DMS 273 treated with DMSO at 0.1 percent for 48 hours (cell line): Measurements from ENCODE around the gene ALG14.
"Not testable (repeated sequence)": the region's sequence is repeated elsewhere in the genome, so short reads cannot be mapped to it uniquely, and the experiment has no call there.

ENCODE experiments used
- DNase-seq: peaks from one replicate; lab custom pipeline; 2025; lab: John Stamatoyannopoulos, UW

The ALG14 gene

GRCh38 chr1:94953746-94954145 is 119.0 kb downstream of the ALG14 start:
- no peak for DNase-seq

- DNase-seq, result no peak
Observed at GRCh38 chr1:94953107-94953506, 119.6 kb downstream of the ALG14 start.

GRCh38 chr1:94952539-94952938 is 120.2 kb downstream of the ALG14 start:
- no peak for DNase-seq

GRCh38 chr1:94951509-94952208 is 121.1 kb downstream of the ALG14 start:
- no peak for DNase-seq

- no peak for DNase-seq
Observed at GRCh38 chr1:94951046-94951445, 121.7 kb downstream of the ALG14 start.

- DNase-seq, result peak; percentile 45
Observed at GRCh38 chr1:94949681-94950661, 122.8 kb downstream of the ALG14 start.

- no peak for DNase-seq
Observed at GRCh38 chr1:94947437-94947836, 125.3 kb downstream of the ALG14 start.

GRCh38 chr1:94946886-94947285 is 125.9 kb downstream of the ALG14 start:
- no peak for DNase-seq

GRCh38 chr1:94942171-94943128 is 130.3 kb downstream of the ALG14 start:
- DNase-seq, result no peak

- not testable (repeated sequence) for DNase-seq
Observed at GRCh38 chr1:94941480-94941879, 131.3 kb downstream of the ALG14 start.

GRCh38 chr1:94940738-94941137 is 132.0 kb downstream of the ALG14 start:
- no peak for DNase-seq

- no peak for DNase-seq
Observed at GRCh38 chr1:94937820-94938219, 134.9 kb downstream of the ALG14 start.

- no peak for DNase-seq
Observed at GRCh38 chr1:94936861-94937620, 135.7 kb downstream of the ALG14 start.

- no peak for DNase-seq
Observed at GRCh38 chr1:94935476-94935875, 137.3 kb downstream of the ALG14 start.

- DNase-seq, result no peak
Observed at GRCh38 chr1:94935034-94935433, 137.7 kb downstream of the ALG14 start.

- no peak for DNase-seq
Observed at GRCh38 chr1:94934551-94934950, 138.2 kb downstream of the ALG14 start.

- no peak for DNase-seq
Observed at GRCh38 chr1:94931254-94931841, 141.4 kb downstream of the ALG14 start.

- DNase-seq, result no peak
Observed at GRCh38 chr1:94929351-94930217, 143.2 kb downstream of the ALG14 start.

GRCh38 chr1:94928293-94928939 is 144.3 kb downstream of the ALG14 start:
- DNase-seq, result no peak
